GM21390 (cell line): ENCODE data around the gene USH2A.

Experiments used
- ATAC-seq: cut with Tn5 transposase; IDR thresholded peaks from one replicate; pipeline ENCODE4 v1.9.1; 2021; ENCODE audit not compliant: unreplicated experiment

USH2A gene

GRCh38 chr1:216303690-216304089 is 119.6 kb downstream of the USH2A start:
- no peak for ATAC-seq

DNA sequence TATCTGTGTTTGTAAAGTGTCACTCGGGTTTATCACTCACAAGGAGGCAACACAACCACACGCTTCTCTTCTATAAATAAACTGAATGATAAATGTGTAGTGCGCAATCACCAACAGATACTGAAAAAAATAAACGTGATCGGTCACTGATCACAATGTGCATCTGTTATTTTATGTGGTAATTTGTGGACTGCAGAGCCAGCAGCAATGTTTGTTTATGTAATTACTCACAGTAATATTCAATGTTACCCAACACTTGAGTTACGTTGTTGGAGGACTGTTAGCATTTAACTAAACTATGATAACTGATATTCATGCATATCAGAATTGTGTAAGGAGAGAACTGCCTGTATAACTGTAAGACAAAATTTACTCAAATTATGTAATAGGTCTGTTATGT is 129.6 kb downstream of the USH2A start:
- ATAC-seq = no peak

- ATAC-seq = no peak
These were observed 133.2 kb downstream of the USH2A start for GRCh38 chr1:216290074-216290473.

DNA sequence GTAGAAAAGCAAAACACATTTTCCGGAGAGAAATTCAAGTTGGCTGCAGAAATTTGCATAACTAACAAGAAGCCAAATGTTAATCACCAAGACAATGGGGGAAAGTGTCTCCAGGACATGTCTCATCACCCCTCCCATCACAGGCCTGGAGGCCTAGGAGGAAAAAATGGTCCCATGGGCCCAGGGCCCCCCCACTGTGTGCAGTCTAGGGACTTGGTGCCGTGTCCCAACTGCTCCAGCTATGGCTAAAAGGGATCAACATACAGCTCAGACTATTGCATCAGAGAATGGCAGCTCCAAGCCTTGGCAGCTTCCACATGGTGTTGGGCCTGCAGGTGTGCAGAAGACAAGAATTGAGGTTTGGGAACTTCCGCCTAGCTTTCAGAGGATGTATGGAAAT is 138.2 kb downstream of the USH2A start:
- no peak for ATAC-seq

DNA sequence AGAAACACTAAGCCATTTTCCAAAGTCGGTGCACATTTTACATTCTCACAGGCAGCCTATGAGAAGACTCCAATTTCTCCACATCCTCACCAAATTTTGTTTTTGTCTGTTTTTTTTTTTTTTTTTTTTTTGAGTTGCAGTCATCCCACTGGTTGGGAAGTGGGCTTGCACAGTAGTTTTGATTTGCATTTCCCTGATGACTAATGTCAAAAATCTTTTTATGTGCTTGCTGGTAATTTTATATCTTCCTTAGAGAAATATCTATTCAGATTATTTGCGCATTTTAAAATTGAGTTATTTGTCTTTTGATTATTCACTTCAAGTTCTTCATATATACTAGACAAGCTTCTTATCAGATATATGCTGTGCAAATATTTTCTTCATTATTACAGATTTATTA is 141.5 kb downstream of the USH2A start:
- no peak for ATAC-seq

GRCh38 chr1:216270086-216270773 is 153.0 kb downstream of the USH2A start:
- no peak for ATAC-seq

DNA sequence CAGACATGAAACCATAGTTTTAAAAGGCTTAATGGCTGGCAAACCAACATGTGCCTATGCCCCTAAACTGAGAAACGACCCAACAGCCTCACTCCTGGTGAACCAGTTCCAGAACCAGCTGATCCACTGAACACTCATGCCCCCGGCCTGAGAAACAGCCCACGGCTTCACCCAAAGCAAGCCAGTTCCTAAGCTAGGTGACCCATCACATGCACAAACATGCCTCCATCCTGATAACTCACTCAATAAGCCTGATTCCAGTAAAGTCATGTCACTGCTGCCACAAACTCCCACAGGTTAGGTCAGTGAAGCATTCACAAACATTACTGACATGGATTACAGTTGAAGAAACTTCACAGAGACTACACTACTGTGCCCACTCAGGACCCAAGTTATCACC is 161.6 kb downstream of the USH2A start:
- no peak for ATAC-seq

- no peak for ATAC-seq
These were observed 164.4 kb downstream of the USH2A start for GRCh38 chr1:216258856-216259255.

DNA sequence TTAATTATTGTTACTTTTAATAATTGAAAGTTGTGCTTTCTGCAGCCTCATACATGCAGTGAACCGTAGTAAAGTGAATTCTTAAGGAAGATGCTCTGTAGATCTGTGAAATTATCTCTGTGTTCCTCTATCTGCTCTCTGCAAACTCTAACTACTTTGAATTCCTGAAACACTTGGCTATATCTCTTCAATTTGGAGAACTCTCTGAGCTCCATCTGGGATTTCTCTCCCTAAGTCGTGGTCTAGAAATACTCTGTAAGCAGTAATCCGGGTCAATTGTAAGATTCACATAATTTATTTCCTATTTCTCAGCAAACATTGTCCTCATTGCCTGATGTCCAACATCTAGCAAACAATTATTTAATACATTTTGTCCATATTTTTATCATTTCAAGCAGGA is 164.9 kb downstream of the USH2A start:
- ATAC-seq = no peak

GRCh38 chr1:216250861-216251260 is 172.4 kb downstream of the USH2A start:
- ATAC-seq = no peak

DNA sequence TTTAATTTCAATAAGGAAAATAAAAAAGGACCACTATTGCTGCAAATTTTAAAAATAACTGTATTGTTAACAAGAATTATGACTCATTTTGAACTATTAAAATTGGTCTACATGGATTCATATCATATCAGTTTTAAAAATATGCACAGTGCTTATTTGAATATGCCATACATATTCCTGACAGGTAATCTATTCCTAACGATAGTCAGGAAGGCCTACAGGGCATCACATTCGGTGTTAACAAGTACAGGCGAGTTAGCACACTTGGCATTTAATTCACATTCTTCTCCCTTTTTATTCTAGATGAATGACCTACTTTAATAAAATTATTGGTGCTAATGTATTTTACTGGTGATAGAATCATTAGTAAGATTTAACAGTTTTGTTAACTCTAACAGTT is 174.6 kb downstream of the USH2A start:
- ATAC-seq = no peak

- no peak for ATAC-seq
These were observed 175.3 kb downstream of the USH2A start for GRCh38 chr1:216247937-216248336.

- ATAC-seq = no peak
These were observed 176.6 kb downstream of the USH2A start for GRCh38 chr1:216246577-216247203.

DNA sequence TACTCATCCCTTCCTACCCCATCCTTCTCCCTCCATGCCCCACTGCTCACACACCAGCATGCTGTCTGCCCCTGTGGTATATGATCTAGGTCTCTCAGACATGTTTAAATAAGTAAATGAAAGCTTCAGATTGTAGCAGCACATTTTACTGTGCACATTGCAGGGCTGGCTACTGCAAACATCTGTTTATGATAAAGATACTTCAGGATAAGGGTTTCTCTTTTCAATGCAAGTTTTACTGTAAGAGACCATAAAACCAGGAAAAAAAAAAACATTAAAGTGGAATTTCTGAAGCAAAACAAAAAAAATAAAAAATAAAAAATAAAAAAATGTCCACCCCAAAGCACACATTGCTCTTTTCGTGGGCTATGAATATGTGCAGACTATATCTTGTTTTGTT is 184.4 kb downstream of the USH2A start:
- ATAC-seq = no peak

DNA sequence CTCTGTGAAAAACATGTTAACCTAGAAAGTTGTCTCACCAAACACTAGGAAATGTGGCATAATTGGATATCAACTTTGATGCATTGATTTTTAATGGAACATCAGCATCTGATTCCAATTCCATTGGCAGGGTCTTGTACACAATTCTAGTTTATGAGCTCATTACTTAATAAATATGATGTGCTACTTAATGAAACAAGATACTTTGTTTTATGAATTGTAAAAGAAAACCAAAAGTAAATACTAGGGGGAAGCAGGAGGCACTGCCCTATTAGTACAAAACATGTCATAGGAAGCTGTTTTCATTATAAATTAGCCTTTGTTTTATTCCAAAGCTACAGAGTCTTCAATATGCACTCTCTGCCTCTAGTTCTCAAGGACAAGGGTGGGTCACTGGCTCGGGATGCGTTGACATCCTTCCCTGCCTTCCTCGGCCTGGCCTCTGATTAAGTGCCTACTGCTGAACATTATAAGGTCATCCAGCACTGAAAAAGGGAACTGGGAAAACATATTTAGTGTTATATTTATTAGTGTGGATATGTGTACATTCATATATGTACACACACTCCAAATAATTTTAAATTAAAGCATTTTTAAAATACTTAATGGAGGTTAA is 185.2 kb downstream of the USH2A start:
- no peak for ATAC-seq

DNA sequence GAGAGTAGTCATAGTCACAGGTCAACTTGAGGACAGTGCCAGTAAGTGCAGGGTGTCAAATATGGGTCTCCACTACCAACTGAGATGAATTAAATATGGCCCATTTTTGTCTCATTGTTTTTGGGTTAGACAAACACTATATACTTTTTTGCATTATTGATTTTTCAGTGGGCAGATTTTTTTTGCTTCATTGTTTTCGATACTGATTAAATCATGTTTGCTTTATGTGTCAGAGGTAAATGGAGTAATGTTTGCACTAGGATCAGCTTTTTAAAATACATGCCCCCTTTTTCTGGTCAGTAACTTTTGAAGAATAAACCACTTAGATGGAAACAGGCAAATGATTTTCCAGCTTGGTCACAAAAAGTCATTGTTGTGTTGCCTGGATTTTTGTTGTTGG is 199.0 kb downstream of the USH2A start:
- ATAC-seq = no peak

GRCh38 chr1:216223486-216223885 is 199.8 kb downstream of the USH2A start:
- ATAC-seq = no peak

GRCh38 chr1:216222288-216222687 is 201.0 kb downstream of the USH2A start:
- ATAC-seq = no peak

GRCh38 chr1:216221260-216221700 is 202.0 kb downstream of the USH2A start:
- ATAC-seq = peak; percentile 100

- ATAC-seq = no peak
These were observed 206.9 kb downstream of the USH2A start for GRCh38 chr1:216216305-216216704.

- no peak for ATAC-seq
These were observed 208.1 kb downstream of the USH2A start for GRCh38 chr1:216215169-216215568.

GRCh38 chr1:216212826-216213225 is 210.4 kb downstream of the USH2A start:
- no peak for ATAC-seq
